Lower lobe of right lung (tissue), 2 donors: ENCODE measurements around the gene ELP5. TPM values are rescaled to one million over a fixed set of nuclear protein-coding genes. Genes with fewer than 3 reads are reported as not detected.

Experiments
- ATAC-seq, 2 donors: fragments of 200-7000 bp; cut with Tn5 transposase; one replicate each; pipeline ENCODE4 v1.9.1; 2020 to 2022; ENCODE audit warnings: mild to moderate bottlenecking in 2 of 2, moderate library complexity in 2 of 2
- DNase-seq: peaks from one replicate; pipeline ENCODE4 v3.0.0-alpha.2; 2020
- H3K27ac ChIP-seq: fragments of 200-600 bp; one replicate; pipeline ENCODE4 v1.8.0; 2022
- H3K27me3 ChIP-seq: fragments of 200-600 bp; one replicate; pipeline ENCODE4 v1.8.0; 2022; ENCODE audit warnings: low read depth
- H3K36me3 ChIP-seq: fragments of 200-600 bp; one replicate; pipeline ENCODE4 v1.8.0; 2022; ENCODE audit warnings: mild to moderate bottlenecking
- H3K4me1 ChIP-seq: fragments of 200-600 bp; one replicate; pipeline ENCODE4 v1.8.0; 2022
- H3K4me3 ChIP-seq: fragments of 200-600 bp; one replicate; pipeline ENCODE4 v1.8.0; 2022; ENCODE audit warnings: mild to moderate bottlenecking
- H3K9me3 ChIP-seq: fragments of 200-600 bp; one replicate; pipeline ENCODE4 v1.8.0; 2022
- intact Hi-C: fragments of 100-400 bp; cut with DNase I; formaldehyde crosslinking; loops from one replicate; pipeline ENCODE4 v1.11.0; 2022
- total RNA-seq: library from RNA; stranded (reverse); fragmentation: NEBNext Ultra II Directional; extraction: Animal tissue kit (Norgen Biotek cat#: 25700); gene quantifications from one replicate; pipeline ENCODE4 v1.2.1, GENCODE V29; 2021
- TF ChIP-seq, protein P1 (sequence below): fragments of 200-600 bp; IDR thresholded peaks from one replicate; pipeline ENCODE4 v1.8.0; 2022; ENCODE audit warnings: antibody characterized with exemption, mild to moderate bottlenecking
- donor health status: DM: no; HTN: yes; CAD: no; lungs with severe emphysema.

ELP5 gene
- total RNA-seq, 1 donor from 2014 or later: 33.2 TPM

GRCh38 chr17:7239091-7240027, 12.7 kb upstream of the ELP5 start, which contains the start of gene PHF23:
TSS of gene PHF23 (minus strand) at chr17:7239457. CDS start at chr17:7239279, 178 bp downstream.
- Histone ChIP-seq H3K4me3 (peak within 1 kb of the TSS; percentile 97), H3K36me3 (peaks cover 49% of the 10 kb centered on the region), H3K27ac (peak within 1 kb of the TSS; percentile 88), H3K27me3 (no peaks in the 10 kb centered on the region), H3K9me3 (no peaks in the 10 kb centered on the region), H3K4me1 (peaks cover 53% of the 10 kb centered on the region)
- TF ChIP-seq, protein P1, sequence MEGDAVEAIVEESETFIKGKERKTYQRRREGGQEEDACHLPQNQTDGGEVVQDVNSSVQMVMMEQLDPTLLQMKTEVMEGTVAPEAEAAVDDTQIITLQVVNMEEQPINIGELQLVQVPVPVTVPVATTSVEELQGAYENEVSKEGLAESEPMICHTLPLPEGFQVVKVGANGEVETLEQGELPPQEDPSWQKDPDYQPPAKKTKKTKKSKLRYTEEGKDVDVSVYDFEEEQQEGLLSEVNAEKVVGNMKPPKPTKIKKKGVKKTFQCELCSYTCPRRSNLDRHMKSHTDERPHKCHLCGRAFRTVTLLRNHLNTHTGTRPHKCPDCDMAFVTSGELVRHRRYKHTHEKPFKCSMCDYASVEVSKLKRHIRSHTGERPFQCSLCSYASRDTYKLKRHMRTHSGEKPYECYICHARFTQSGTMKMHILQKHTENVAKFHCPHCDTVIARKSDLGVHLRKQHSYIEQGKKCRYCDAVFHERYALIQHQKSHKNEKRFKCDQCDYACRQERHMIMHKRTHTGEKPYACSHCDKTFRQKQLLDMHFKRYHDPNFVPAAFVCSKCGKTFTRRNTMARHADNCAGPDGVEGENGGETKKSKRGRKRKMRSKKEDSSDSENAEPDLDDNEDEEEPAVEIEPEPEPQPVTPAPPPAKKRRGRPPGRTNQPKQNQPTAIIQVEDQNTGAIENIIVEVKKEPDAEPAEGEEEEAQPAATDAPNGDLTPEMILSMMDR: no peak
- intact Hi-C loops: no loop called here
- peak; percentile 79 to 88 for ATAC-seq
- DNase-seq: peak; percentile 99

GRCh38 chr17:7240375-7240774, 11.6 kb upstream of the ELP5 start:
- intact Hi-C loops: no loop called here
- H3K4me1 ChIP-seq: peaks cover 45% of the 10 kb centered on the region
- H3K36me3 ChIP-seq: peaks cover 55% of the 10 kb centered on the region
- H3K27ac ChIP-seq: peak overlapping the region; percentile 96
- TF ChIP-seq, protein P1: no peak
- peak overlapping the region; percentile 95 for H3K4me3 ChIP-seq
- no peaks in the 10 kb centered on the region for H3K27me3 ChIP-seq
- H3K9me3 ChIP-seq: no peaks in the 10 kb centered on the region
- ATAC-seq (no peak), DNase-seq (no peak)

DNA sequence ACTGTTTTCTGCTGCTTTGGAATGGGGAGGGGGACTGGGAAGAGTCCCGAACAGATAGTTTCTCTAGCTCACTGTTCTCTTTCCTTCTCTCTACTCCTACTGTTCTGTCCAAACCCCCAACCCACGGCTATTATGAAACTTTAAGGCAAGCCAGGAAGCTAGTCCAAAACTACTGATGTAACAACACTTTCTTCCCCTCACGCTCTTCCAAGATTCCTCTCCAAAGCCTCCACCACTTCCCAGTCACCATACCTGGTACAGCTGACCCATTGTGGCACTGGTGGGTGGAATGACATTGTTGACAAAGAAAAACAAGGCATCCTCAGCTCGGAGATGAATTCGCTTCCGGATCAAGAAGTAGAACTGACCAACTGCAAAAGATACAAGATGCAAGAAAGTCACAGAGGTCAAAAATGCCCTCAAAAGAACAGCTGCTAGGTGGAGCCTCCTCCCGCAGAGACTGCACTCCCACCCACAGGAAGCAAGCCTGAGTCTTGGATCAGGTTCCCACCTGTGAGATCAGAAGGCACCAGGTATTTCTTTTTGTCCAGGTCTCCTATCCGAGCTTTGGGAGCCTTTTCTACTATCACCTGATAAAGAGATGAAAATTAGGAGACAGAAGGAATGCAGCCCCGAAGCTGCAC, 10.8 kb upstream of the ELP5 start:
- Histone ChIP-seq H3K4me3 (peak overlapping the region; percentile 95), H3K9me3 (no peaks in the 10 kb centered on the region), H3K27ac (peak overlapping the region; percentile 96), H3K36me3 (peaks cover 55% of the 10 kb centered on the region), H3K4me1 (peaks cover 39% of the 10 kb centered on the region), H3K27me3 (no peaks in the 10 kb centered on the region)
- TF ChIP-seq, protein P1: no peak
- DNase-seq: no peak
- intact Hi-C loops: no loop called here
- no peak for ATAC-seq

DNA sequence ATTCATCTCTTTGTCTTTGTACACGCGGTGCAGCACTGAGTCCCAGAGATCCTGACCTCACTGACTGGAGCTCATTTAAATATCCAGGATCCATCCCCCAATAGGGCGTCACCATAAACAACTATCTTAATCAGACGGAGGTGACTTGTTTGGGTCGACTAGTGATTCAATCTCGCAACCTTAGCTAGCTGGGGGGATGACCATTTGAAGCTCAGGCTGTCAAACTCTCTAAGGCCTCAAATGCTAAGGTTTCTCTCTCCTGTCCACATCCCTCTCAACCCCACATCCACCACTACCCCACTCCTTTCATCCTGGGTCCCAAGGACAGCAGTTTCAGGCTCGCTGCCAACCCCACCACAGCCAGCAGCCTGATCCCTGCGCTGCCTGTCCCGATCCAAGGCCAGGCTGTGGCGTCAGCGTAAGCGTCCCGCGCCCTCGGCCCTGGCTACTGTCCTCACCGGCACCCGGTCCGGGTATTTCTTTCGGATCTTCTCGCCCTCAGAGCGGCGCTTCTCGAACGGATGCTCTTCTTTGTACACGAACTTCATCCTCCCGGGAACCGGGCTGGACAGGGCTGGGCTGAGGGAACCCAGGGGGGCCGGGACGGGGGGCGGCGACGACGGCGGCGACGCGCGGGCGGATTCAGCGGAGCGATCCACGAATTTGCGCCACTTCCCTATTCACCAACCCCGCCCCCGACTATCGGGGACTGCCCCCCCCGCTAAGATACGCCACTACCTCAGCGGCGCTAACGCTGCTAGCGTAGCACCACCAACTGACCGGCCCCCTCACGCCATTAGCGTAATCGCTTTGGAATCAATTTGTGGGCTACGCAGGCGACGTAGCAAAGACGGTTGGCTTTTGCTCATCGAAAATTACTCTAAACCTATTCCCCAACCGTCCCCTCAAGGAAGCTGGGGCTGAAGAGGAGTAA, 10.0 kb upstream of the ELP5 start, which contains the start of gene GABARAP:
Gene GABARAP, minus strand, starts transcription at position 667 of the 934 bp plus-strand sequence. Its CDS starts 119 bp downstream, at position 548.
- Histone ChIP-seq H3K4me1 (peaks cover 35% of the 10 kb centered on the region), H3K36me3 (peaks cover 55% of the 10 kb centered on the region), H3K27me3 (no peaks in the 10 kb centered on the region), H3K4me3 (peak within 1 kb of the TSS; percentile 95), H3K9me3 (no peaks in the 10 kb centered on the region), H3K27ac (peak within 1 kb of the TSS; percentile 96)
- TF ChIP-seq, protein P1: no peak
- DNase-seq (peak; percentile 94), ATAC-seq (peak; percentile 71 to 86)
- intact Hi-C loops: no loop called here
